AG04449 (cell line): ENCODE results near the gene SCFD2.
"Not testable (repeated sequence)": the region's sequence is repeated elsewhere in the genome, so short reads cannot be mapped to it uniquely, and the experiment has no call there.

ENCODE experiments used
- CTCF ChIA-PET: fragments of 350-600 bp; formaldehyde crosslinking; extraction: SDS; loops from one replicate; lab custom pipeline; 2021; ENCODE audit warnings: antibody characterized with exemption; lab: Yijun Ruan, JAX
- POLR2A ChIA-PET: fragments of 400-600, 350-600 bp; formaldehyde crosslinking; extraction: SDS; loops from one replicate; lab custom pipeline; 2020; ENCODE audit warnings: antibody characterized with exemption, inconsistent platforms; lab: Yijun Ruan, JAX
- DNase-seq: peaks from one replicate; pipeline ENCODE4 v3.0.0-alpha.2; 2010; ENCODE audit warnings: low read depth, low spot score
- H3K4me3 ChIP-seq: 2 replicates; pipeline ENCODE4 v1.5.1; 2011; ENCODE audit warnings: low read depth, mild to moderate bottlenecking, control low read depth, low read length
- TF ChIP-seq, protein P1 (sequence below): IDR thresholded peaks from one replicate; pipeline ENCODE4 v1.5.1; 2011; ENCODE audit warnings: mild to moderate bottlenecking, moderate library complexity, low read length, control low read depth, inconsistent platforms; ENCODE audit not compliant: insufficient read depth; ENCODE audit errors: missing control alignments

SCFD2 gene

DNA sequence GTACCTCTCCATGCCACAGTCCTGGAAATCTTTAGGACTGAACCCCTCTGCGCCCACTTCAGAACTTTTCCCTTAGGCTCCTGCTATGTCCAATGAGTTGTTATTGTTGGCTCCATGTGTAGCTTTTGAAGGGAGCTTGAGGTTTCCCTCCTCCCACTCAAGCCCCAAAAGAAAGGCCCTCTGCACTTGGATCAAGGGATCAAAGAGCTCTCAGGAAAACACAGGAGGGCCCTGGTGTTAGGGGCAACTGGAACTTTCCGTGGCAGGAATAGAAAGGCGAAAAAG lies 368.8 kb downstream of the SCFD2 start:
- POLR2A ChIA-PET = no interaction called here
- TF ChIP-seq, protein P1, sequence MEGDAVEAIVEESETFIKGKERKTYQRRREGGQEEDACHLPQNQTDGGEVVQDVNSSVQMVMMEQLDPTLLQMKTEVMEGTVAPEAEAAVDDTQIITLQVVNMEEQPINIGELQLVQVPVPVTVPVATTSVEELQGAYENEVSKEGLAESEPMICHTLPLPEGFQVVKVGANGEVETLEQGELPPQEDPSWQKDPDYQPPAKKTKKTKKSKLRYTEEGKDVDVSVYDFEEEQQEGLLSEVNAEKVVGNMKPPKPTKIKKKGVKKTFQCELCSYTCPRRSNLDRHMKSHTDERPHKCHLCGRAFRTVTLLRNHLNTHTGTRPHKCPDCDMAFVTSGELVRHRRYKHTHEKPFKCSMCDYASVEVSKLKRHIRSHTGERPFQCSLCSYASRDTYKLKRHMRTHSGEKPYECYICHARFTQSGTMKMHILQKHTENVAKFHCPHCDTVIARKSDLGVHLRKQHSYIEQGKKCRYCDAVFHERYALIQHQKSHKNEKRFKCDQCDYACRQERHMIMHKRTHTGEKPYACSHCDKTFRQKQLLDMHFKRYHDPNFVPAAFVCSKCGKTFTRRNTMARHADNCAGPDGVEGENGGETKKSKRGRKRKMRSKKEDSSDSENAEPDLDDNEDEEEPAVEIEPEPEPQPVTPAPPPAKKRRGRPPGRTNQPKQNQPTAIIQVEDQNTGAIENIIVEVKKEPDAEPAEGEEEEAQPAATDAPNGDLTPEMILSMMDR = no peak
- no peak overlapping the region for H3K4me3 ChIP-seq
- DNase-seq = no peak
- CTCF ChIA-PET = interaction anchor here (1.2 to 2.0 kb wide), 3 partner anchors 11 to 19 kb away, joined by 3 to 7 read pairs (median 4); no protein-coding TSS in a partner anchor

- TF ChIP-seq, protein P1 = no peak
- DNase-seq = no peak
- CTCF ChIA-PET = interaction anchor here (1.5 to 2.0 kb wide), 3 partner anchors 10 to 14 kb away, joined by 4 to 13 read pairs (median 4); no protein-coding TSS in a partner anchor
- no peak overlapping the region for H3K4me3 ChIP-seq
- POLR2A ChIA-PET = interaction anchor here (0.6 to 1.0 kb wide), 2 partner anchors 8 to 558 kb away, joined by 3 read pairs; no protein-coding TSS in a partner anchor
These were observed 369.4 kb downstream of the SCFD2 start for GRCh38 chr4:52996261-52997131.

- ChIA-PET CTCF (interaction anchor here (1.0 to 2.0 kb wide), 3 partner anchors 11 to 450 kb away, joined by 3 to 13 read pairs (median 4); no protein-coding TSS in a partner anchor), POLR2A (interaction anchor here (0.6 to 1.0 kb wide), 2 partner anchors 9 to 559 kb away, joined by 3 read pairs; no protein-coding TSS in a partner anchor)
- TF ChIP-seq, protein P1 = no peak
- H3K4me3 ChIP-seq = no peak overlapping the region
- no peak for DNase-seq
These were observed 370.4 kb downstream of the SCFD2 start for GRCh38 chr4:52995360-52996030.

DNA sequence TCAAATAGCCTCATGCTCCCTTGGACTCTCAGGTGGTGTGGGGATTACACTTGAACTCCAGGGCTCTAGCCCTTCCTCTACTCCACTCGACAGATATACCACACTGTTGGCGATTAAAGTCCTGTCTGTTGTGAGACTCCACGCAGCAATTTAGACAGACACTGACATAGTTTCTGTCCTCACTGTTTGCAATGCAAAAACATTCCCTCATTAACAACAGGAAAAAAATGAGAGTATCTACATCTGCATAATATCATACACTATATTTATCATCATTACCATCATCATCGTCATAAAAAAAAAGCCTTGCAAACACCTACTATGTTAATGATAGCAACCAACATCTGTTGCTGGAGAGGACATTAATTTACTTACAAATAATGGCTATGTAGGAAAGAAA lies 371.3 kb downstream of the SCFD2 start:
- ChIA-PET POLR2A (no interaction called here), CTCF (no interaction called here)
- H3K4me3 ChIP-seq = no peak overlapping the region
- TF ChIP-seq, protein P1 = no peak
- DNase-seq = no peak

DNA sequence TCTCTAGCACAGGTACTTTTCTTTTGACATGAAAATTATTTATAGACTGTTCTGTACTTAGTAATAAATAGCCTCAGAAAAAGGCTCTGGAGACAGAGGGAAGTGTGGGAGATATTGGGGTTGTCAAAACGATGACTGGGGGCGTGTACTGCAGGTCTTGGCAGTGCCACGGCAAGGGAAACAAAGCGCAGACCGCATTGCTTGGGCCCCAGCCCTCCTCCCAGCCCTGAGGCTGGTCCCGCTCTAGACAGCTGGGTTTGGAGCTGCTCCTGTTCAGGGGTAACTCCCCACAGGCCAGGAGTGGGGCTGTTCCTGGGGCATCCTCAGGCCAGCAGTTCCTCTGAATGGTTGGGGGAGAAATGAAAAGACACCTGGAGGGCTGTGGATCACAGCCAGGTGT lies 372.1 kb downstream of the SCFD2 start:
- CTCF ChIA-PET = interaction anchor here (0.7 kb wide), 1 partner anchor 9 kb away, joined by 3 read pairs; no protein-coding TSS in a partner anchor
- POLR2A ChIA-PET = no interaction called here
- DNase-seq = no peak
- H3K4me3 ChIP-seq = no peak overlapping the region
- TF ChIP-seq, protein P1 = no peak

GRCh38 chr4:52992551-52992950 lies 373.3 kb downstream of the SCFD2 start:
- DNase-seq, POLR2A ChIA-PET, CTCF ChIA-PET: not testable (repeated sequence)

More at GRCh38 chr4:52992551-52992950, 373.3 kb downstream of the SCFD2 start:
- not testable (repeated sequence) for H3K4me3 ChIP-seq
